Trophoblast cell (in vitro differentiated cells and primary cell): ENCODE data around the gene TAT. TPM values are rescaled to one million over a fixed set of nuclear protein-coding genes. Genes with fewer than 3 reads are reported as not detected.

Experiments
- DNase-seq, 2 donors: peaks; one replicate each; pipeline ENCODE4 v3.0.0-alpha.2; 2016
- H2AFZ ChIP-seq: 2 replicates; pipeline ENCODE4 v1.6.1; 2013; ENCODE audit warnings: low read length, moderate library complexity, mild to moderate bottlenecking; ENCODE audit not compliant: insufficient read depth, poor library complexity
- H2AK5ac ChIP-seq: 2 replicates; pipeline ENCODE4 v1.6.1; 2013; ENCODE audit warnings: mild to moderate bottlenecking, low read length
- H2BK120ac ChIP-seq: 2 replicates; pipeline ENCODE4 v1.6.1; 2013; ENCODE audit warnings: low read length, mild to moderate bottlenecking, moderate library complexity; ENCODE audit not compliant: insufficient read depth, poor library complexity
- H2BK12ac ChIP-seq: 2 replicates; pipeline ENCODE4 v1.6.1; 2013; ENCODE audit warnings: mild to moderate bottlenecking, low read length, moderate library complexity
- H2BK5ac ChIP-seq: 2 replicates; pipeline ENCODE4 v1.6.1; 2013; ENCODE audit warnings: low read length, low read depth, moderate library complexity, mild to moderate bottlenecking; ENCODE audit not compliant: poor library complexity
- H3K14ac ChIP-seq: 2 replicates; pipeline ENCODE4 v1.6.1; 2013; ENCODE audit warnings: mild to moderate bottlenecking, low read length
- H3K18ac ChIP-seq: 2 replicates; pipeline ENCODE4 v1.6.1; 2013; ENCODE audit warnings: mild to moderate bottlenecking, low read length
- H3K23ac ChIP-seq: 2 replicates; pipeline ENCODE4 v1.6.1; 2013; ENCODE audit warnings: low read length
- H3K27ac ChIP-seq: 2 replicates; pipeline ENCODE4 v1.5.1; 2013; ENCODE audit warnings: low read depth, mild to moderate bottlenecking, inconsistent platforms, low read length, moderate library complexity
- H3K27me3 ChIP-seq: 2 replicates; pipeline ENCODE4 v1.6.1; 2013; ENCODE audit warnings: inconsistent platforms, mild to moderate bottlenecking, low read length, moderate library complexity; ENCODE audit not compliant: insufficient read depth
- H3K36me3 ChIP-seq, 2 experiments: 1 replicate in 1 of 2; 2 replicates in 1 of 2; pipeline ENCODE4 v1.6.1; 2013; ENCODE audit warnings: low read length in 2 of 2, mild to moderate bottlenecking in 2 of 2, moderate library complexity in 1 of 2; ENCODE audit not compliant: insufficient read depth in 2 of 2, control insufficient read depth in 1 of 2
- H3K4ac ChIP-seq: 2 replicates; pipeline ENCODE4 v1.6.1; 2013; ENCODE audit warnings: low read depth, mild to moderate bottlenecking, low read length, moderate library complexity
- H3K4me1 ChIP-seq, 2 experiments: 1 replicate in 1 of 2; 2 replicates in 1 of 2; pipeline ENCODE4 v1.6.1; 2013; ENCODE audit warnings: low read length in 2 of 2, mild to moderate bottlenecking in 2 of 2, moderate library complexity in 1 of 2; ENCODE audit not compliant: insufficient read depth in 2 of 2, control insufficient read depth in 1 of 2
- H3K4me2 ChIP-seq: 2 replicates; pipeline ENCODE4 v1.6.1; 2013; ENCODE audit warnings: inconsistent platforms, mild to moderate bottlenecking, low read length, moderate library complexity
- H3K4me3 ChIP-seq: 2 replicates; pipeline ENCODE4 v1.5.1; 2013; ENCODE audit warnings: mild to moderate bottlenecking, low read depth, low read length, inconsistent platforms
- H3K79me1 ChIP-seq: one replicate; pipeline ENCODE4 v1.6.1; 2013; ENCODE audit warnings: low read length
- H3K79me2 ChIP-seq: 2 replicates; pipeline ENCODE4 v1.6.1; 2013; ENCODE audit warnings: low read length, mild to moderate bottlenecking; ENCODE audit not compliant: control insufficient read depth, insufficient read depth, poor library complexity
- H3K9ac ChIP-seq: 2 replicates; pipeline ENCODE4 v1.6.1; 2013; ENCODE audit warnings: mild to moderate bottlenecking, low read length
- H3K9me3 ChIP-seq: 2 replicates; pipeline ENCODE4 v1.6.1; 2013; ENCODE audit warnings: low read depth, mild to moderate bottlenecking, control low read depth, inconsistent platforms, low read length; ENCODE audit not compliant: insufficient read depth
- H4K12ac ChIP-seq: 2 replicates; pipeline ENCODE4 v1.6.1; 2013; ENCODE audit warnings: low read depth, mild to moderate bottlenecking, low read length, moderate library complexity
- H4K8ac ChIP-seq: 2 replicates; pipeline ENCODE4 v1.6.1; 2013; ENCODE audit warnings: low read depth, mild to moderate bottlenecking, low read length, moderate library complexity
- H4K91ac ChIP-seq: one replicate; pipeline ENCODE4 v1.6.1; 2013; ENCODE audit warnings: low read depth, mild to moderate bottlenecking, low read length, moderate library complexity
- WGBS: extraction: QIAGEN DNeasy Blood & Tissue Kit; methylation state at CpG from one replicate; pipeline ENCODE4 v1.1.7; 2013; ENCODE audit warnings: missing lambda C conversion rate; ENCODE audit not compliant: insufficient read length, insufficient coverage; ENCODE audit errors: extremely low coverage; 5-methylcytosine and 5-hydroxymethylcytosine counted together
- polyA plus RNA-seq: library from polyadenylated mRNA; stranded (reverse); fragments of 200-250 nt; gene quantifications from 2 replicates; pipeline ENCODE4 v1.2.3, GENCODE V29; 2013

The TAT gene
- 0.04 and 0.06 TPM in 2 replicates for polyA plus RNA-seq

DNA sequence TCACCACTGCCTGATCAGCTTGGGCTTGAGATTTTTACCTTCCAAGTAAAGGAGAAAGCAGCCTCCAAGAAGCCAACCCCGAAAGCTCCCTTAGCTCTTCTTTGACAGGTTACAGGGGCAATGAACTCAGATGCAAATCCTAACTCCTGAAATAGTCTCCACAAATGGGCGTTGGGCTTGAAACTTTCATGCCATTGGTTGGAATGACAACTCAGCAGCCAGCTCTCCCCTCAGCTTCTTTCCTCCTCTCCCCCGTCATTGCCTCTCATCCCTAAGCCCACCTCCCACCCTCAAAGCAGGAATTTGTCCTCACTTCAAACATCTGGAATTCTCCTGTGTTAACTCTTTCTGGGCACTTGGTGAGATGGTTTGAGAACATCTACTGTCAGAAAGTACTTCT, at the start of gene TAT:
Gene TAT (minus strand): TSS at position 122 of the 400 bp plus-strand sequence. CDS start 677 bp downstream, outside the sequence.
- H3K18ac ChIP-seq, result no peak within 1 kb of the TSS
- no peak within 1 kb of the TSS for H2BK120ac ChIP-seq
- H3K36me3 ChIP-seq, result no peaks in the 10 kb centered on the region
- no peak within 1 kb of the TSS for H4K8ac ChIP-seq
- no peak within 1 kb of the TSS for H3K4me2 ChIP-seq
- no peak within 1 kb of the TSS for H2AFZ ChIP-seq
- no peak within 1 kb of the TSS for H3K14ac ChIP-seq
- H3K4ac ChIP-seq, result no peak within 1 kb of the TSS
- H2BK5ac ChIP-seq, result no peak within 1 kb of the TSS
- WGBS, result no CpG with 5 or more reads among the region's 3 CpGs
- H3K9ac ChIP-seq, result no peak within 1 kb of the TSS
- DNase-seq, result no peak
- H3K27ac ChIP-seq, result no peak within 1 kb of the TSS
- H2AK5ac ChIP-seq, result no peak within 1 kb of the TSS
- no peak within 1 kb of the TSS for H2BK12ac ChIP-seq
- H4K12ac ChIP-seq, result no peak within 1 kb of the TSS
- no peaks in the 10 kb centered on the region for H3K4me1 ChIP-seq
- no peaks in the 10 kb centered on the region for H3K9me3 ChIP-seq
- H3K23ac ChIP-seq, result no peak within 1 kb of the TSS
- no peaks in the 10 kb centered on the region for H3K79me1 ChIP-seq
- H3K79me2 ChIP-seq, result no peaks in the 10 kb centered on the region
- H3K4me3 ChIP-seq, result no peak within 1 kb of the TSS
- H4K91ac ChIP-seq, result no peak within 1 kb of the TSS
- H3K27me3 ChIP-seq, result no peaks in the 10 kb centered on the region

DNA sequence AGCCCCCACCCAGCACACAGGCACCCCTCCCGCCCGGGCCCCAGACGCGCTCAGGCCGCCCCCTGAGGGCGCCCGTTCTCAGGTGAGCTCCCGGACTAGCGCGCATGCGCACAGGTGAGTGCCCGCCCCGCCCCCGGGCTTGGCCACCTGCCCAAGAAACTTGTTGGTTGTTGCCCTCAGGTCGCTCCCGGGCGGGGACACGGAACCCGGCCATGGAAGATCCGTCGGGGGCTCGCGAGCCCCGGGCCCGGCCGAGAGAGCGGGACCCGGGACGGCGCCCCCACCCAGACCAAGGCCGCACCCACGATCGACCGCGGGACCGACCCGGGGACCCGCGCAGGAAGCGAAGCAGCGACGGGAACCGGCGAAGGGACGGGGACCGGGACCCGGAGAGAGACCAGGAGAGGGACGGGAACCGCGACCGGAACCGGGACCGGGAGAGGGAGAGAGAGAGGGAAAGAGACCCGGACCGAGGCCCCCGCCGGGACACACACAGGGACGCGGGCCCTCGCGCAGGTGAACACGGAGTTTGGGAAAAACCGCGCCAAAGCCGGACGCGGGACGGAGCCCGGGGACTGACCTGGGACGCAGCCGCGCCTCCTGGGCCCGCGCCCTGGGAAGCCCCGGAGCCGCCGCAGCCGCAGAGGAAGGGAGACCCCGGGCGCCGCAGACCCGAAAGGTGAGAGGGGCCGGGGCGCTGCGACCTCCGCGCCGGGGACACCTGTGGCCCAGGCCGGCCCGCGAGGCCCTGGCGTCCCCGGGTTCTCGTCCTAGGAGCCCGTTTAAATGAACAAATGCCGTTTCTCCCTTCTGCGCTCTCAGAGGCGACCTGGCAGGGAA, 49.3 kb upstream of the TAT start, which contains the start of gene MARVELD3:
Gene MARVELD3 (plus strand): TSS at position 167 of the 840 bp plus-strand sequence. CDS start 46 bp downstream, at position 213.
- H3K36me3 ChIP-seq, result peaks cover 0 to 1% of the 10 kb centered on the region in 2 experiments
- H3K9ac ChIP-seq, result peak within 1 kb of the TSS; percentile 79
- no peaks in the 10 kb centered on the region for H3K9me3 ChIP-seq
- H3K79me2 ChIP-seq, result peaks cover 5% of the 10 kb centered on the region
- peak within 1 kb of the TSS; percentile 18 for H3K14ac ChIP-seq
- peak within 1 kb of the TSS; percentile 52 for H3K4ac ChIP-seq
- H2AFZ ChIP-seq, result peak within 1 kb of the TSS; percentile 81
- H3K23ac ChIP-seq, result no peak within 1 kb of the TSS
- H3K79me1 ChIP-seq, result peaks cover 9% of the 10 kb centered on the region
- DNase-seq, result peak; percentile 76 to 86
- H2BK120ac ChIP-seq, result peak within 1 kb of the TSS; percentile 61
- H3K4me2 ChIP-seq, result peak within 1 kb of the TSS; percentile 76
- H2BK12ac ChIP-seq, result no peak within 1 kb of the TSS
- H2BK5ac ChIP-seq, result peak within 1 kb of the TSS; percentile 38
- H3K27me3 ChIP-seq, result no peaks in the 10 kb centered on the region
- H4K91ac ChIP-seq, result peak within 1 kb of the TSS; percentile 50
- no peak within 1 kb of the TSS for H2AK5ac ChIP-seq
- peak within 1 kb of the TSS; percentile 48 for H3K27ac ChIP-seq
- peak within 1 kb of the TSS; percentile 73 for H4K8ac ChIP-seq
- peaks cover 11 to 12% of the 10 kb centered on the region in 2 experiments for H3K4me1 ChIP-seq
- peak within 1 kb of the TSS; percentile 14 for H3K18ac ChIP-seq
- WGBS, result no CpG with 5 or more reads among the region's 98 CpGs
- H3K4me3 ChIP-seq, result peak within 1 kb of the TSS; percentile 89
- H4K12ac ChIP-seq, result peak within 1 kb of the TSS; percentile 27

- no peak overlapping the region for H2BK12ac ChIP-seq
- H3K79me2 ChIP-seq, result peaks cover 5% of the 10 kb centered on the region
- H3K27ac ChIP-seq, result no peak overlapping the region
- H3K4me3 ChIP-seq, result peak overlapping the region; percentile 36
- H4K12ac ChIP-seq, result no peak overlapping the region
- H3K23ac ChIP-seq, result no peak overlapping the region
- DNase-seq, result no peak
- H3K4me1 ChIP-seq, result peaks cover 11 to 12% of the 10 kb centered on the region in 2 experiments
- peak overlapping the region; percentile 49 for H4K8ac ChIP-seq
- H3K9ac ChIP-seq, result peak overlapping the region; percentile 48
- H3K18ac ChIP-seq, result peak overlapping the region; percentile 7
- peaks cover 0 to 1% of the 10 kb centered on the region in 2 experiments for H3K36me3 ChIP-seq
- peaks cover 9% of the 10 kb centered on the region for H3K79me1 ChIP-seq
- no peaks in the 10 kb centered on the region for H3K27me3 ChIP-seq
- H3K4ac ChIP-seq, result no peak overlapping the region
- H3K14ac ChIP-seq, result no peak overlapping the region
- no peak overlapping the region for H2AK5ac ChIP-seq
- H3K9me3 ChIP-seq, result no peaks in the 10 kb centered on the region
- no peak overlapping the region for H4K91ac ChIP-seq
- H2BK5ac ChIP-seq, result no peak overlapping the region
- peak overlapping the region; percentile 76 for H3K4me2 ChIP-seq
- H2AFZ ChIP-seq, result peak overlapping the region; percentile 15
- H2BK120ac ChIP-seq, result peak overlapping the region; percentile 2
- 97% methylated on average over 4 of the region's 7 CpGs for WGBS
These were observed 48.4 kb upstream of the TAT start for GRCh38 chr16:71625113-71625850.

- no peak overlapping the region for H2BK5ac ChIP-seq
These were observed 46.7 kb upstream of the TAT start for GRCh38 chr16:71623597-71623996.

More at GRCh38 chr16:71623597-71623996, 46.7 kb upstream of the TAT start:
- H3K9me3 ChIP-seq, result no peaks in the 10 kb centered on the region
- no peak overlapping the region for H3K23ac ChIP-seq
- no peak overlapping the region for H2BK120ac ChIP-seq
- no peak overlapping the region for H4K8ac ChIP-seq
- peaks cover 5% of the 10 kb centered on the region for H3K79me2 ChIP-seq
- no peak overlapping the region for H3K4me2 ChIP-seq
- no peak for DNase-seq
- H3K4me1 ChIP-seq, result peaks cover under 1 to 1% of the 10 kb centered on the region in 2 experiments
- no peak overlapping the region for H3K4me3 ChIP-seq
- H3K36me3 ChIP-seq, result no peaks in the 10 kb centered on the region
- no peaks in the 10 kb centered on the region for H3K27me3 ChIP-seq
- no peak overlapping the region for H3K9ac ChIP-seq
- H3K27ac ChIP-seq, result no peak overlapping the region
- H3K18ac ChIP-seq, result no peak overlapping the region
- H2AFZ ChIP-seq, result no peak overlapping the region
- H3K79me1 ChIP-seq, result peaks cover 7% of the 10 kb centered on the region
- no peak overlapping the region for H2BK12ac ChIP-seq
- no peak overlapping the region for H4K91ac ChIP-seq
- no peak overlapping the region for H3K4ac ChIP-seq
- no peak overlapping the region for H4K12ac ChIP-seq
- no peak overlapping the region for H3K14ac ChIP-seq
- no peak overlapping the region for H2AK5ac ChIP-seq
- WGBS, result no CpG with 5 or more reads among the region's 3 CpGs
